ENCODE results near the gene CSHL1. TPM values are rescaled to one million over a fixed set of nuclear protein-coding genes. Genes with fewer than 3 reads are reported as not detected.
A peak's percentile ranks its signal among the peaks of the same experiment; 100 is the strongest.
"Not testable (repeated sequence)": the region's sequence is repeated elsewhere in the genome, so short reads cannot be mapped to it uniquely, and the experiment has no call there.

The CSHL1 gene
- total and polyA plus RNA-seq, 5 experiments from 2014 or later, result not detected

GRCh38 chr17:63926164-63926563, 15.1 kb upstream of the CSHL1 start:
- POLR2A ChIA-PET, result interaction anchor here (1.8 kb wide), 1 partner anchor 20 kb away, joined by 8 read pairs; no protein-coding TSS in a partner anchor
- Mint-ChIP-seq H3K4me3 (no peak overlapping the region), H3K27me3 (no peaks in the 10 kb centered on the region), H3K9me3 (no peaks in the 10 kb centered on the region), H3K4me1 (peaks cover 7 to 50% (median 10%) of the 10 kb centered on the region in 4 donors), H3K27ac (peak overlapping the region in 3 of 10 donors; percentile 1 to 75 (median 13)), H3K36me3 (peaks cover 0 to 3% (median 0%) of the 10 kb centered on the region in 3 donors)
- DNase-seq (no peak), ATAC-seq (no peak)

- H3K27ac Mint-ChIP-seq, result peak overlapping the region in 2 of 10 donors; percentile 14 to 75
- POLR2A ChIA-PET, result interaction anchor here (1.1 kb wide), 1 partner anchor 95 kb away, joined by 3 read pairs; the partner anchor contains the start of gene ICAM2
- H3K36me3 Mint-ChIP-seq, result peaks cover 0 to 3% (median 0%) of the 10 kb centered on the region in 3 donors
- H3K4me3 Mint-ChIP-seq, result peak overlapping the region in 1 of 10 donors; percentile 36
- H3K9me3 Mint-ChIP-seq, result no peaks in the 10 kb centered on the region
- no peaks in the 10 kb centered on the region for H3K27me3 Mint-ChIP-seq
- ATAC-seq, result peak in 1 of 2 donors; percentile 58
- H3K4me1 Mint-ChIP-seq, result peaks cover 3 to 51% (median 5%) of the 10 kb centered on the region in 4 donors
- peak in 1 of 10 donors; percentile 54 for DNase-seq
Measured at GRCh38 chr17:63925615-63926014, 14.6 kb upstream of the CSHL1 start.

- ATAC-seq, H3K36me3 Mint-ChIP-seq, H3K9me3 Mint-ChIP-seq, POLR2A ChIA-PET, H3K27me3 Mint-ChIP-seq: not testable (repeated sequence)
- peak in 1 of 10 donors; percentile 19 for DNase-seq
- Mint-ChIP-seq H3K4me1 (peaks cover 4 to 54% (median 9%) of the 10 kb centered on the region in 4 donors), H3K4me3 (peak overlapping the region in 2 of 10 donors; percentile 43 to 65), H3K27ac (peak overlapping the region in 3 of 10 donors; percentile 60 to 87 (median 82))
Measured at GRCh38 chr17:63922402-63922801, 11.3 kb upstream of the CSHL1 start.

DNA sequence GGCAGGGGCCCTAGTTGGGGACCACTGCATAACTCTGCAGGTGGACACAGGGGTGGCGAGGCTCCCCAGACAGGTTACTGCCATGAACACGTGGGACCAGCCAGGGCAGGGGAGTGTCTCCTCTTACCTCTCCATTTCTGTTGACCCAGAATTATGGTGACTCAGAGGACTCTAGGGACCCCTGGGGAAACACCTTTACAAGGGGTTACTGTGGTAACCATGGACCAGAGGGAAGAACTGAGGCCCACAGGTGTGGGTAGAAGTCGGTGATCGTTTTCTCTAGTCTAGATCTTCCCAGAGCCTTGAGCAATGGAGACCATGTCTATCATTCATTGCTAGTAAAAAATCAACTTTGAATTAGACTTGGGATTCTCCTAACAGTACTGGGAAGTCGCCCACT, 9.7 kb upstream of the CSHL1 start:
- ATAC-seq, H3K4me3 Mint-ChIP-seq, H3K27me3 Mint-ChIP-seq, H3K36me3 Mint-ChIP-seq, H3K9me3 Mint-ChIP-seq, DNase-seq: not testable (repeated sequence)
- POLR2A ChIA-PET, result interaction anchor here (2.3 kb wide), 1 partner anchor 105 kb away, joined by 14 read pairs; no protein-coding TSS in a partner anchor
- Mint-ChIP-seq H3K4me1 (peaks cover 4 to 52% (median 9%) of the 10 kb centered on the region in 4 donors), H3K27ac (peak overlapping the region in 3 of 10 donors; percentile 11 to 36 (median 25))

GRCh38 chr17:63920050-63920449, 9.0 kb upstream of the CSHL1 start:
- ATAC-seq, H3K36me3 Mint-ChIP-seq: not testable (repeated sequence)
- POLR2A ChIA-PET, result interaction anchor here (1.2 to 2.8 kb wide), 8 partner anchors 12 to 213 kb away, joined by 5 to 23 read pairs (median 8); partner anchors contain the start of genes CD79B and ICAM2

DNA sequence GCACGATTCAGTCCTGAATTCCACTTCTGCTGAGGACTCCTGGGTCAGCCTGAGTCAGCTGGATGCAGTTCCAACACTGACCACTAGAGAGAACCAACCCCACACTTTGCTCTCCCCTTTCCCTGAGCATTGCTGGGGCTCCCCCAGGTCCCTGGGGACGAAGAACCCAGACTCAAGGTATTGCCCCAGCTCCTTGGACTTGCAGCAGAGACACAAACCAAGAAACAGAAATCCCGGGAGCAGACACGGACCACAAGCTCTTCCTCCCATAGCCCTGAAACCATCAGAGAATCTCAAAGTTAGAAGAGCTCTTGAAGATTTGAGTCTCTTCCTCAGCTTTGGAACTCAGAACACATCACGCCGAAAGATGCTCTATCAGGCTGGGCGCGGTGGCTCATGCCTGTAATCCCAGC, 8.3 kb upstream of the CSHL1 start:
- ATAC-seq, result peak; percentile 92 to 96
- Mint-ChIP-seq H3K27me3 (peaks cover 0 to 5% (median 0%) of the 10 kb centered on the region in 5 donors), H3K36me3 (no peaks in the 10 kb centered on the region), H3K4me3 (peak overlapping the region in 1 of 10 donors; percentile 66), H3K9me3 (no peaks in the 10 kb centered on the region), H3K4me1 (peaks cover 4 to 48% (median 9%) of the 10 kb centered on the region in 4 donors), H3K27ac (peak overlapping the region in 7 of 10 donors; percentile 12 to 87 (median 43))
- DNase-seq, result peak; percentile 48 to 83 (median 74)
- POLR2A ChIA-PET, result interaction anchor here (1.0 to 2.8 kb wide), 12 partner anchors 13 to 226 kb away, joined by 3 to 23 read pairs (median 8); partner anchors contain the start of genes CD79B, ICAM2 and PRR29

More at GRCh38 chr17:63920050-63920449, 9.0 kb upstream of the CSHL1 start:
- not testable (repeated sequence) for H3K4me3 Mint-ChIP-seq, DNase-seq, H3K27me3 Mint-ChIP-seq, H3K9me3 Mint-ChIP-seq
- H3K4me1 Mint-ChIP-seq, result peaks cover 4 to 52% (median 9%) of the 10 kb centered on the region in 4 donors
- peak overlapping the region in 1 of 10 donors; percentile 72 for H3K27ac Mint-ChIP-seq

- POLR2A ChIA-PET, result interaction anchor here (0.7 to 2.8 kb wide), 12 partner anchors 13 to 227 kb away, joined by 3 to 23 read pairs (median 8); partner anchors contain the start of genes CD79B, ICAM2 and PRR29
- Mint-ChIP-seq H3K27ac (peak within 1 kb of the TSS in 7 of 10 donors; percentile 12 to 87 (median 43)), H3K4me1 (peaks cover 4 to 47% (median 9%) of the 10 kb centered on the region in 4 donors), H3K4me3 (peak within 1 kb of the TSS in 1 of 10 donors; percentile 66)
- not testable (repeated sequence) for ATAC-seq, DNase-seq, H3K36me3 Mint-ChIP-seq, H3K9me3 Mint-ChIP-seq, H3K27me3 Mint-ChIP-seq
Measured at GRCh38 chr17:63918789-63919305, 7.8 kb upstream of the CSHL1 start, which contains the start of gene GH1. GH1 (minus strand) TSS chr17:63918839; CDS start chr17:63918776, 63 bp downstream.

DNA sequence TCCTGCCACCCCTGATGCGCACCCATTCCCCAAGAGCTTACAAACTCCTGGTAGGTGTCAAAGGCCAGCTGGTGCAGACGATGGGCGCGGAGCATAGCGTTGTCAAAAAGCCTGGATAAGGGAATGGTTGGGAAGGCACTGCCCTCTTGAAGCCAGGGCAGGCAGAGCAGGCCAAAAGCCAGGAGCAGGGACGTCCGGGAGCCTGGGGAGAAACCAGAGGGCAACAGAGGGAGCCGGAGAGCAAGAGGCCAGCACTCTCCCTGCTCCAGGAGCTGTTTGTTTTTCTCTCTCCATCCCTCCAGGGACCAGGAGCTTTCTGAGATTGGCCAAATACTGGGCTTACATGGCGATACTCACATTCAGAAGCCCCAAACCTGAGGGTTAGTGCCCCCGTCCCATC, 7.2 kb upstream of the CSHL1 start:
- Mint-ChIP-seq H3K27ac (peak overlapping the region in 1 of 10 donors; percentile 19), H3K4me1 (peaks cover 4 to 46% (median 9%) of the 10 kb centered on the region in 4 donors), H3K9me3 (no peaks in the 10 kb centered on the region), H3K27me3 (peaks cover 0 to 5% (median 0%) of the 10 kb centered on the region in 5 donors), H3K4me3 (no peak overlapping the region), H3K36me3 (no peaks in the 10 kb centered on the region)
- no peak for ATAC-seq
- POLR2A ChIA-PET, result interaction anchor here (0.7 to 2.8 kb wide), 9 partner anchors 28 to 227 kb away, joined by 3 to 23 read pairs (median 8); partner anchors contain the start of gene ICAM2
- no peak for DNase-seq

- DNase-seq, result no peak
- Mint-ChIP-seq H3K4me1 (peaks cover 4 to 43% (median 9%) of the 10 kb centered on the region in 4 donors), H3K4me3 (no peak overlapping the region), H3K36me3 (no peaks in the 10 kb centered on the region), H3K27ac (peak overlapping the region in 1 of 10 donors; percentile 59), H3K27me3 (peaks cover 0 to 5% (median 0%) of the 10 kb centered on the region in 5 donors), H3K9me3 (no peaks in the 10 kb centered on the region)
- POLR2A ChIA-PET, result interaction anchor here (2.5 to 2.8 kb wide), 3 partner anchors 29 to 103 kb away, joined by 8 to 23 read pairs (median 13); partner anchors contain the start of gene ICAM2
- no peak for ATAC-seq
Measured at GRCh38 chr17:63917646-63918045, 6.6 kb upstream of the CSHL1 start.

- POLR2A ChIA-PET, H3K9me3 Mint-ChIP-seq, DNase-seq, H3K36me3 Mint-ChIP-seq, H3K27me3 Mint-ChIP-seq, H3K4me3 Mint-ChIP-seq, ATAC-seq: not testable (repeated sequence)
- H3K4me1 Mint-ChIP-seq, result peaks cover 4 to 41% (median 10%) of the 10 kb centered on the region in 4 donors
- peak overlapping the region in 1 of 10 donors; percentile 59 for H3K27ac Mint-ChIP-seq
Measured at GRCh38 chr17:63917206-63917605, 6.1 kb upstream of the CSHL1 start.

- ATAC-seq (no peak), DNase-seq (no peak)
- Mint-ChIP-seq H3K36me3 (no peaks in the 10 kb centered on the region), H3K4me3 (no peak overlapping the region), H3K9me3 (no peaks in the 10 kb centered on the region), H3K4me1 (peaks cover 4 to 39% (median 10%) of the 10 kb centered on the region in 4 donors), H3K27me3 (peaks cover 0 to 5% (median under 1%) of the 10 kb centered on the region in 5 donors), H3K27ac (no peak overlapping the region)
- POLR2A ChIA-PET, result no interaction called here
Measured at GRCh38 chr17:63916566-63917185, 5.6 kb upstream of the CSHL1 start.

DNA sequence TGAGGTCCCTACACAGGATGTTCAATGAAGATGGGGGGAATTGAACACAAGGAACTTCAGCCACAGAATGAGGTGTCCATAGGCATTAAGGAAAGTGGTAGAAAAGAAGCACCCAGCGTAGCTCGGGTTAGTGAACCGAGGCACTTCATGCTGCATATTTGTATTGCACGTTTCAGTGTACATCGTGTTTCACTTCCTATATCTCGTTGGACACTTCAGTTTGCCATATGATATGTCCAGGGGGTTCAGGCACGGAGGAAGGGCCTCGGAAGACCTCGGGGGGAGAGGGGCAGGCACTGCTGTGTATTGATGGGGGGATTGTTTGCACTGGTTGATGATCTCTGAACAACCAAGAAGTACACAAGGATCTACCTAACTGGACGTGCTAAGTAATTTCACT, 4.7 kb upstream of the CSHL1 start:
- Mint-ChIP-seq H3K4me3 (peak overlapping the region in 1 of 10 donors; percentile 13), H3K4me1 (peaks cover 6 to 35% (median 11%) of the 10 kb centered on the region in 4 donors)
- ATAC-seq, H3K9me3 Mint-ChIP-seq, DNase-seq, H3K27me3 Mint-ChIP-seq, H3K27ac Mint-ChIP-seq, H3K36me3 Mint-ChIP-seq, POLR2A ChIA-PET: not testable (repeated sequence)

Data from naive thymus-derived CD8-positive, alpha-beta T cell (primary cell).